GM21723 (cell line): Measurements from ENCODE around the gene CLTRN.
"Not testable (repeated sequence)": the region's sequence is repeated elsewhere in the genome, so short reads cannot be mapped to it uniquely, and the experiment has no call there.

Experiments
- ATAC-seq: cut with Tn5 transposase; IDR thresholded peaks from one replicate; pipeline ENCODE4 v1.9.1; 2021; ENCODE audit warnings: mild to moderate bottlenecking, moderate library complexity; ENCODE audit not compliant: unreplicated experiment

Gene CLTRN, protein sequence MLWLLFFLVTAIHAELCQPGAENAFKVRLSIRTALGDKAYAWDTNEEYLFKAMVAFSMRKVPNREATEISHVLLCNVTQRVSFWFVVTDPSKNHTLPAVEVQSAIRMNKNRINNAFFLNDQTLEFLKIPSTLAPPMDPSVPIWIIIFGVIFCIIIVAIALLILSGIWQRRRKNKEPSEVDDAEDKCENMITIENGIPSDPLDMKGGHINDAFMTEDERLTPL

DNA sequence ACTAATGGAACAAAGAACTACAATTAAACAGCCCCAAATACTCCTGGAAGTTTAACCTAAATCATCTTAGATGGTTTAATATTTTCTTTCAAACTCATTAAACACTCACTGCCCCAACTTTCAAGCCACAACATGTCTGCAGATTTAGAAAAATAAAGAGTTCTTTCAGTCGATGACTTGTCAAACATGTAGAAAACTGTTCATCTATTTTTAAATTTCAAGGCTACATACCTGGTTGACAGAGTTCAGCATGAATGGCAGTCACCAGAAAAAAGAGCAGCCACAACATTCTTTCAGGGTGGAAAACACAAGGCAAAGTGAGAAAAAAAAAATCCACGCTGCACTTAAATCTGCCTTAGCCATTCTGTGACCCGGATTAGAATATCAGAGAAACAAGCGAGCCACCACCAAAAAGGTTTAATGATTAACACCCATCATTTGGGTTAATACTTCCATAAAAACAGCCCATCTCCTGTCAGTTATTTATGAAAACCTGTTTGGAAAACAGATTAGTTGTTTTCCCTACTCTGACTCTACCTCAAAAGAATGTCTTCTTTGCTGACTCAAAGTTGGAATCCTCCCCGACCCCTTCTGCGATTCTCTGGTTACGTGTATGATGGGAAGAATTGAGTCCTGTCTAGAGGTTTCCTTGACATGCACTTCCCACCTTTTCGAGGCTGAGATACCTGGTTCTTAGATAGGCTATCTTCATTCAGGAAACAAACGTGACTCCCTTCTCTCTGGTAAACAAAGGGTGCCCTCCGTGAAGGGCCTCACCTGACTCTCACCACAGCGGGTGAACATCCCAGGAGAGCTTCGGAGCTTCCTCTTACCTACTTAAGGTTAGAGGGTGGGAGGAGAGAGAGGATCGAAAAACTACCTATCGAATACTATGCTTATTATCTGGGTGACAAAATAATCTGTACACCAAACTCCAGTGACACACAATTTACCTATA lies at the start of gene CLTRN:
Gene CLTRN, minus strand, starts transcription at position 319 of the 958 bp plus-strand sequence. Its CDS starts 30 bp downstream, at position 289.
- no peak for ATAC-seq

DNA sequence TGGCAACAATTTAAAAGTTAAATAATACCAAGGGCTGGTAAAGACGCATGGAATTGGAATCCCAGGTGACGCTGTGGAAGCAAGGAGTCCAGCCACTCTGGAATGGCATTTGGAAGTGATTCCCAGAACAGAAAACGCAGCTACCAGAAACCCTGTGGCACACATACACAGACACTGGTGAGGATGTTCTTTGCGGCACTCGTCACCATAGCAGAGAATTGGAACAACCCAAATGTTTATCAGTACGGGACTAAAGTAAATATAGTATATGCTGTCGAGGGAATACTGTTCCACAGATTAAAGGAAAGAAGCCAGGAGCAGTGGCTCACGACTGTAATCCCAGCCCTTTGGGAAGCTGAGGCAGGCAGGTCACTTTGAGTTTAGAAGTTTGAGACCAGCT lies 39.7 kb upstream of the CLTRN start:
- ATAC-seq: not testable (repeated sequence)

DNA sequence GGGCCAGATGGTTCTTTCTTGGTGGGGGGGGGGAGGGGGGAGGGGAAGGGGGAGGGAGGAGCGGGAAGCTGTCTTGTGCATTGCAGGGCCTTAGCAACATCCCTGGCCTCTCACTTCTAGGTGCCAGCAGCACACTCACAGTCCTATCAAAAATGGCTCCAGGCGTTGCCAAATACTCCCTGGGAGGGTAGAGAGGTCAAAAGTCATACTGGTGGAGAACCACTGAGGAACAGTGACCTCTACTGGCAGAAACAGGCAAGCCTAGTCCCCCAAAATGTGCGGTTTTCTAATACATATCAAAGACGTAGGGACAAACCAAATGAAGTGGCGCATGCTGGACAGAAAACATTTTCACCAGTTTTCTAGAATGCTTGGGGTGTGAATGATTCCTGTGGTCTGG lies 39.2 kb upstream of the CLTRN start:
- ATAC-seq: peak; percentile 72

DNA sequence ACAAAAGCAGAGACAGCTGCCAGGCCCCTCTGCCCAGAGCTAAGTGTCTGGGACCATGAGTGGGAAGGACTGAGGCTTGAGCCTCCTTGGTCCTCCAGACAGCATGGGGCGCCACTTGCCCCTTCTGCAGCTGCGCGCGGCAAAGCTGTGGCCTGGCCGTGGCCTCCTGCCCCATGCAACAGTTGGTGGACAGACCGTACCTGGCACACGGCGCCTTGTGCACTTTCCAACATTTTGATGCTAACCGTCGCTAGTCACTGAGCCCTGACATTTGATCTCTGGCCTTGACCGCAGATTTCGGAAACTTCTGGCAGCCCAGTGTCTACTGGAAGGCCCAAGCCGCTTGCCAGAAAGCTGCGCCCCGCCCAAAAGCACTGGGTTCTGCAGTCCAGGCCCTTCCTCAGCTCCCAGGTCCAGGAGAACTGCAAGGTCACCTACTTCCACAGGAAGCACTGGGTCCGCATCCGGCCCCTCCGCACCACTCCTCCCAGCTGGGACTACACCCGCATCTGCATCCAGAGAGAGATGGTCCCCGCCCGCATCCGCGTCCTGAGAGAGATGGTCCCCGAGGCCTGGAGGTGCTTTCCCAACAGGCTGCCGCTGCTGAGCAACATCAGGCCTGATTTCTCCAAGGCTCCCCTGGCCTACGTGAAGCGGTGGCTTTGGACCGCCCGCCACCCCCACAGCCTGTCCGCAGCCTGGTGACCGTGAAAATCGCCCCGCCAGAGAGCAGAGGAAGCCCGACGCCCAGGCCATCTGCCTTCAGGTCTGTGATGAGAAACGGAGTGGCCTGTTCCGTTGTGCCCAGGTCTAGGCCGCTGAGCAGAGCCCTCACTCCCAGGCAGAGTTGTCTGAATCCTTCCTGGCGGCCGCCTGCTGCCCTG lies 38.1 kb upstream of the CLTRN start:
- ATAC-seq: no peak

DNA sequence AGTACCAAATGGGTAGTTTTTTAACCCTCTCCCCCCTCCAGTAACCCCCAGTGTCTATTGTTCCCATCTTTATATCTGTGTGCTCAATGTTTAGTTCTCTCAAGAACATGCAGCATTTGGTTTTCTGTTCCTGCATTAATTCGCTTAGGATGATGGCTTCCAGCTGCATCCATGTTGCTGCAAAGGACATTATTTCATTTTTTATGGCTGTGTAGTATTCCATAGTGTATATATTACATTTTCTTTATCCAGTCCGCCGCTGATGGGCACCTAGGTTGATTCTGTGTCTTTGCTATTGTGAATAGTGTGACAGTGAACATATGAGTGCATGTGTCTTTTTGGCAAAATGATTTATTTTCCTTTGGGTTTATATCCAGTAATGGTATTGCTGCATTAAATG lies 31.9 kb upstream of the CLTRN start:
- ATAC-seq: no peak

DNA sequence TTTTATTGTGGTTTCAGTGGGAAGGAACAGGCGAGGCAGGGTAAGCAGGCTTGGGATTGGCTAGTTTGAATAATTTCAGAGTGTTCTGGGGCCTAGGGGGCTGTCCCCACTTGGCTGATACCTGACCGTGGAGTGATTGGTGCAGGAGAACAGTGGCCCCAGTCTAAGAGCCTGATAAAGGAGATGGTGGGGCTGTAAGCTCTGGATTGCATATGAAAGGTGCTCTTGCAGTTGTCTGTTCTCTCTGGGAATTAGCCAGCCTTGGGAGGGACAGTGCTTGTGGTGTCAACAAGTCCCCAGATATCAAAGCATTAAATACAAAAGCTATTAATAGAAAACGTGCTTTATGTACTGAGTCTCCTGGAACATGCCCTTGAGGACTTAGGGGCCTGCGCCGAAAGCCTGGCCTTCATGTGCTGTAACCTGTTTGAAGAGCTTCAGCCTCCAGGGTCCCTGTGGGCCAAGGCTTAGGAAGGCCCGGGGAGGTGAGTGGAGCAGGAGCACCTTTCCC lies 30.4 kb upstream of the CLTRN start:
- ATAC-seq: no peak

DNA sequence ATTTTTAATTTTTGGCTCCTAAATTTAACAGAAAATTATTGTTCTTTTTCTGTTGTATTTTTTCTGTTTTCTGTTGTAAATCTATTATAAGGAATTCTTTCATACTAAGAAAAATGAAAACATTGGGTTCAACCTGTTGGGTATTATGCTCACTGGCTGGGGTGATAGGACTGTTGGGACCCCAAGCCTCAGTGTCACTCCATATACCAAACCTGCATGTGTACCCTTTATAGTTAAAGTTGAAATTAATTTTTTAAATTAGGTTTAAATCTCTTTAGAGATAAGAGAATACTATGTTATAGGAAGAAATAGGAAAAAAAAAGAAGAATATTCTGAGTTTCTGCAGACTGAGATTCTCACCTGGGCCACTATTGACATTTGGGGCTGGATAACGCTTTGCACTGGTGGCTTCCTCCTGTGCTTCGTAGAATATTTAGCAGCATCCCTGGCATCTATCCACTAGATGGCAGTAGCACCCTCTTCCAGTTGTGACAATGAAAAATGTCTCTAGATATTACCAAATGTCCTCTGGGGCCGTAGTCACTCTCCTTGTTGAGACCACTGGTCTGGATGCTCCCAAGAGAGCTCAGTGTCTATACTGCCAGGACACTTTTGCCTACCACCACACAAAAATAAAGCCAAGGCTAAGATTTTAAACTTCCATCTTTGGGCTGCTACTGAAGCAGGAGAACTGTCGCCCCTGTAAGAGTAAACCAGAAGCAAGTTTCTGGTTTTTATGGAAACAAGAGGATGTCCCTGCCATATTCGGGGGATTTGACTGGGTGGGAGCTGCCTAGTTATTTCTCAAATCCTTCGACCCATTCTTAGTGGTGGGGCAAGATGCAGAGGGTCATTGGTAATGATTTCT lies 22.4 kb upstream of the CLTRN start:
- ATAC-seq: peak; percentile 93

DNA sequence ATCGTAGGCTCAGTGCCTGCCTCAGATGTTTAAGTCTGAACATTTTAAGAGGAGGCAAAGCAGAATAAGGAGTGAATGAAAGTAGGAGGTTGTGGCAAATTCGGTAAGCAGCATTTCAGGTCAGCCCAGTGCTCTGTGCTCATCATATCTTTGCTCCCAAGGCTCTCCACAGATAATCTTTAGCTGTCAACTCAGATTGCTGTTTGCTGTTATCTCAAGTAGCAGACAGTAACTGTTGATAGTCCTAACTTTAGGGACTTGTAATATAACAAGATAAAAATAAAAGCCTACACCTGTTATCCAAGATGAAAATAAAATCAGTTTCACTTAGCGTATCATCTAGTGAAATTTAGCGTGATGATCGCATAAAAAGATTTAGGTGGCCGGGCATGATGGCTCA lies 18.6 kb upstream of the CLTRN start:
- no peak for ATAC-seq

DNA sequence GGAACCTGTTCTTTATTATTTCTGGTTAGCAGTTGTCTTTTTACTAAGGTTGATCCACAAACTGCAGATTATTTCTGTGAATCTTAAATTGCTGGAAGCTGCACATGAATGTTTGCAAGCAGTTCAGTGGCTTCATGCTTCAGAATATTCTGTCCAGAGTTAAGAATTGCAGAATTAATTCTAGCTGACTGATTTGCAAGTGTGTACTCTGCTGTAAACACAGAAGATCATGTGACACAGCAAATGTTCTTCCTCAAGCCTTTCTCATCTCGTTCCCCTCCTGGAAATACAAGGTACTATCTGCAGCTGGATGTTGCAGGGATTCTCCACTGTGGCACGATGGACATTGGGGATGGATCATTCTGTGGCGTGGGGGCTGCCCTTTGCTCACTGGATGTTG lies 16.8 kb upstream of the CLTRN start:
- ATAC-seq: no peak

DNA sequence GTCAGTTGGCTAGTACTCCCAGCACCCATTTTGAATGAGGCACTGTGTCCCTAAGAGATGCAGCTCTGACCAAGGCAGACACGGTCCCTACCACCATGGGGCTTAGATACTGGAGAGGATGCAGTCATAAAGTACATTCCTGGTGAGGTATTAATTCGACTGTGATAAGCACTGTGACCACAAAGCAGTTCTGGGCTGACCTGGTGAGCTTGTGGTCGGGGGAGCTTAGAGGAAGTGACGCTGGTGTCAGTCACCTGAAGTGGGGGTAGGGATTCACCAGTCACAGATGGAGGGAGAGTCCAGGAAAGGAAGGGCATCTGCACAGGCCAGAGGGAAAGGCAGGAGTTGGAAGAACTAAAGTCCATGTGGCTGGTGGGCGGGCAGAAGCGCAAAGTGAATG lies 15.8 kb upstream of the CLTRN start:
- no peak for ATAC-seq

DNA sequence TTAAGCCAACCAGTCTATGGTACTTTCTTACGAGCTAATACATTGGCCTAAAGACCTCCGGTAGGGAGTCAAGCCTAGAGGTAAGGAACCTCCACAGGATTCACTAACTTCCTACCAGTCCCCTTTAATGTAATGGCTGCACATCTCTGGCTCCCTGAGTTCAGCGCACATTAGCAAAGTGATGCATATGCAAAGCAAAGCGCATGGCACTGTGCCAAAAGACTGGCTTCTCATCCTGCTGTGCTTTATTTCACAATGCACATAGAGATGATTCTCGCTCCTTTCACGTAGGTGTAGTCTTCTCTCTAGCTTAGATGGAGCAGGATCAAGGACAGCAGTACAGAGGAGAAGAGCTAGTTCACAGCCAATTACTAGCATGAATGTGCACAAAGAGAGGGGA lies 14.6 kb upstream of the CLTRN start:
- no peak for ATAC-seq

DNA sequence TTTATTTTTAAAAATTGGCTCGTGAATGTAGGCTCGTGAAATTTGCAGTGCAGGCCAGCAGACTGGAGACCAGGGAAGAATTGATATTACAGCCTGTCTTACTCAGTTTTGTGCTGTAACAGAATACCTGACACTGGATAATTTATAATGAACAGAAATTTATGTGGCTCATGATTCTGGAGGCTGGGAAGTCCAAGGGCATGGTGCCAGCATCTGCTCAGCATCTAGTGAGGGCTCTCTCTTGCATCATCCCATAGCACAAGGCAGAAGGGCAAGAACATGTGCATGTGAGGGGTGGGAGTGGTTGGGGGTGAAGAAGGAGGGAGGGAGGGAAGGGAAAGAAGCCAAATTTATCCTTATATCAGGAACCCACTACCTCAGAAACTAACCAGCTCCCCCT lies 13.7 kb upstream of the CLTRN start:
- ATAC-seq: no peak

DNA sequence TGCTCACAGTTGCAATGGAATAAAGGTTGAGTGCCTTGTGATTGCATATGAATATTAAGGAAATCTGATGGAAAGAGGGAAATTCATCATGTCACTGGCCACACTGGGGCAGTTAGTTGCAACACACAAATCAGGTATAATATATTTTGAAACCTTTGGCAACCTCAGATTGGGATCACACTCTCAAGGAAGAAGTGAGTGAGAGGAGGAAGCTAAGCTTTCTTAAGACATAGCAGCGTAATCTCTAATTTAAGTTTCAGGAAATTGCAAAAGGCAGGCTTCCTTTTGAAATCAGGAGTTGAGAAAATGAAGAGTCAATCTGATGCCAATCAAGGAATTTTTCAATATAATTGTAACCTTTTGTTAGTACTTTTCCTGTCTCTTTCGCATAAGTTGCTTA lies 12.3 kb upstream of the CLTRN start:
- ATAC-seq: no peak

DNA sequence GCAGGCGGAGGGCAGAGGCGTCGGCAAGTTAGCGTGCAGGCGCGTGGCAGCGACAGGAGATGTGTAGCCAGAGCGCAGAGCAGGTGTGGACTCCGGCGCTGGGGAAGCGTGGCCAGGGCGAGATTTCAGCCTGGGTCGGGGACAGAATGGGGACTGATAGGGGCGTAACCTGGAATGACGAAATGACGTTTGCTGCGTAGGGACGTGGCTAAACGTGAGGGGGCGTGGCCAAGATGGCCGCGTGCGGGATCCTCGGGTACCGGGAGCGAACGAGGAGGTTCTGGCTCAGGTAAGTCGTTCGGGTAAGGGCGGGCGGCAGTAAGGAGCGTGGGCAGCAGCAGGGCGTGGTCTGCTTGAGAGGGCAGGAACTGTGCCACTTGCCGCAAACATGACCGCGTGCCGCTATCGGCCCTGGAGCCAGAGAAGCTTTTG lies 10.9 kb upstream of the CLTRN start:
- ATAC-seq: peak; percentile 72

DNA sequence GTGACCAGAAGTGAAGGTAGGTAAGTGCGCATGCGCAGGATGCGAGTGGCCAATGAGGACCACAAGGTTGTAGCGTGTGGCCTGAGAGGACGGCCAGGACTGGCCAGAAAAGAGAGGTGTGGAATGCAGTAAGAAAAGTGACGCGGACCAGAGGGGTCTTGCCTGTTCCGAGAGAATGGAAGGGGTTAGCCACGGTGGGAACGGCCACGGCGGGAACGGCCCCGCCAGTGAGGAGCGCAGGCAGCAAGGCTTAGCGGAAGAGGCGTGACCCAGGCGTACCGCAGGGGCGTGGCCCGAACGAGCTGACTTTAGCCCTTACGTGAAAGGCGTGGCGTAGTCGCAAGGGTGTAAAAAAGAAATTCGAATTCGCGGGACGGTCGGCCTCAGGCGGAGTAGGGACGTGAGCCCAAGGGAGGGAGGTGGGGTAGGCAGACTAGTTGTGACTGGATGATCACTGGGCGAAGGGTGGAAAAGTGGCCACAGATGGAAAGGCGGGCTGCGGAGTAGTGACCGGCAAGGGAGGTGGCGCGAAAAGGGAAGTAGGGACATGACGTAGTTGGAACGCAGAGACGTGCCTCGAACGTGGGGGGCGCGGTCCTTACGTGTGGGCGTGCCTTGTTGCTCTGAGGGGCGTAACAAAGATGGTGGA lies 10.4 kb upstream of the CLTRN start:
- ATAC-seq: peak; percentile 86

DNA sequence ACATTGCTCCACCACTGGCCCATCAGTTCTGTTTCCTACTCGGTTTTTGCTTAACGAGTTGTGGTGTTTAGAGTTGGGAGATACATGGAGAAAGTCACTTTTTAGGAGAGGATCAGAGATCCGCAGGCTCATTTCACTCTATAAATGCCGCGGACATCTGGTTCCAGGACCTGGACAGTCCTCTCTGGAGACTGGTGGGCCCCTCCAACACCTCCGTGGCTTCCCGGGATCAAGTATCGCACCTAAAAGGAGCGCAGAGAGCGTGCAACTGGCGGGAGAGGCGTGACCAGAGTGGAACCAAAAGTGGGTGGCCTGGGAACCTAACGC lies 9.9 kb upstream of the CLTRN start:
- ATAC-seq: no peak

DNA sequence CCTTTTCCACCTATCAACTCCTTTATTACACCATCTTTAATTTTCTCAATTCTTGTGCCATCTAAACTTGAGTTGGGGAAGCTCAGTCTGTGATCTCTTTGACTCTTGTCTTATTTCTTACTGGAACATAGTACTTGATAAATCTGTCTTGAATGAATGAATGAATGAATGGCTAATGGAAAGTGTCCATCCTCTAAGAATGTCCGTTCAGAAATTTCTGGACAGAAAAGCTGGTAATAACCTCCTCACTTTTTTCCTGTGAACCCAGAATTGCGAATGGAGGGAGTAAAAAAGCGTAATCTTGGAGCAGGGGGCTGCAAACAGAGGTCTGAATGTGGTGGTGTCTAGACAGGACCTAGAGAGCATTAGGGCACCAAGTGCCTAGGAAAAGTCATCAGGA lies 9.4 kb upstream of the CLTRN start:
- ATAC-seq: no peak

DNA sequence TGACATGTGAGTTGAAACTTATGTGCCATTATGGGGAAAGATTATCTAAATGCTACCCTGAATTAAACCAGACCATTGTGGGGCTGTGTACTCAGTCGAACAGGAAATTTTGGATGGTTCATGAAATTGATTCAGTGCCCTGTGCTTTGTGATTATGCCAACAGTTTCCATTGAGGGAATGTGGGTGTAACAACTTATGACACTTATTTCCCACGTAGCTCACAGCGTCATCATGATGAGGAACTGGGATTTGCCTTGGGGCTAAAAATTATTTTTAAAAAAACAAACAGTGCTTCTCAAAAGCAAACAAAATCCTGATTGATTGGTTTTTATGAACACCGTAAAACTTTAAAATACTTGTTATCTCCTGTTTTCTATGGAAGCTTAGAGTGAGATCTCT lies 8.3 kb upstream of the CLTRN start:
- no peak for ATAC-seq

DNA sequence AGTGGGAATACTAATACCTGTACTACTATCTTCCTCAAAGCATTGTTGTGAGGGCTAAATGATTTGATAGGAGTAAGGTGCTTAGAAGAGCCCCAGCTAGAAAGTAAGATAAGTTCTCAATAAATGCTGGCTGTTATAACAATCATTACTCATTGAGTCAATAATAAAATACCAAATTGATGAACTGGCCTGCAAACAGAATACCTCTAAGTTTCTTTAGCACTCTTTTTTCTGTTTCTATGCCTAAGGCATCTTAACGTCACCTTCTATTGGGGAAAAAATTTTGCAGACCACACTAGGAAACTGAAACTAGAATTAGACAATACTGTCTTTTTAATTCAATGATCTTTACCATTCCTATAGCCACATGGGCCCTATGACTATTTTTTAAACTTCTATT lies 1.2 kb downstream of the CLTRN start:
- ATAC-seq: no peak

DNA sequence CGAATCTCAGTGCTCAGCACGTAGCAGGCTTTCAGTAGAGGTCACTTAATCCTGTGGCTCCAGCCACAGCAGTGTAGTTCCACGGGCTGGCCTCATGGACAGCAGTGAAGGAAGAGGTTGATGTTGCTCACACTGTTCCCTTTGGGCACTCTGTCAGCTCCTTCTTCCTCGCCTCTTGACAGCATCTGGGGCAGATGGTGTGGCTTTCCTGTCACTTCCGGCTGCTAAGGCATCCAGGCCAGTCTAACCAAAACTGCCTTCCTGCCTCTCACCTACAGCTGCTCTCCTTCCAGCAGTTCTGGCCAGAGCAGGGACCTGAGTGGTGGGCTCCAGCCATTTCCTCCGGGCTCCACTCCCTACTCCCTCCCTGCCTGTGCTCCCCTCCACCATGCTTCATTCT lies 9.8 kb downstream of the CLTRN start:
- ATAC-seq: not testable (repeated sequence)
